Measurements from ENCODE around the gene DGKH. TPM values are rescaled to one million over a fixed set of nuclear protein-coding genes. Genes with fewer than 3 reads are reported as not detected.

DGKH gene, protein sequence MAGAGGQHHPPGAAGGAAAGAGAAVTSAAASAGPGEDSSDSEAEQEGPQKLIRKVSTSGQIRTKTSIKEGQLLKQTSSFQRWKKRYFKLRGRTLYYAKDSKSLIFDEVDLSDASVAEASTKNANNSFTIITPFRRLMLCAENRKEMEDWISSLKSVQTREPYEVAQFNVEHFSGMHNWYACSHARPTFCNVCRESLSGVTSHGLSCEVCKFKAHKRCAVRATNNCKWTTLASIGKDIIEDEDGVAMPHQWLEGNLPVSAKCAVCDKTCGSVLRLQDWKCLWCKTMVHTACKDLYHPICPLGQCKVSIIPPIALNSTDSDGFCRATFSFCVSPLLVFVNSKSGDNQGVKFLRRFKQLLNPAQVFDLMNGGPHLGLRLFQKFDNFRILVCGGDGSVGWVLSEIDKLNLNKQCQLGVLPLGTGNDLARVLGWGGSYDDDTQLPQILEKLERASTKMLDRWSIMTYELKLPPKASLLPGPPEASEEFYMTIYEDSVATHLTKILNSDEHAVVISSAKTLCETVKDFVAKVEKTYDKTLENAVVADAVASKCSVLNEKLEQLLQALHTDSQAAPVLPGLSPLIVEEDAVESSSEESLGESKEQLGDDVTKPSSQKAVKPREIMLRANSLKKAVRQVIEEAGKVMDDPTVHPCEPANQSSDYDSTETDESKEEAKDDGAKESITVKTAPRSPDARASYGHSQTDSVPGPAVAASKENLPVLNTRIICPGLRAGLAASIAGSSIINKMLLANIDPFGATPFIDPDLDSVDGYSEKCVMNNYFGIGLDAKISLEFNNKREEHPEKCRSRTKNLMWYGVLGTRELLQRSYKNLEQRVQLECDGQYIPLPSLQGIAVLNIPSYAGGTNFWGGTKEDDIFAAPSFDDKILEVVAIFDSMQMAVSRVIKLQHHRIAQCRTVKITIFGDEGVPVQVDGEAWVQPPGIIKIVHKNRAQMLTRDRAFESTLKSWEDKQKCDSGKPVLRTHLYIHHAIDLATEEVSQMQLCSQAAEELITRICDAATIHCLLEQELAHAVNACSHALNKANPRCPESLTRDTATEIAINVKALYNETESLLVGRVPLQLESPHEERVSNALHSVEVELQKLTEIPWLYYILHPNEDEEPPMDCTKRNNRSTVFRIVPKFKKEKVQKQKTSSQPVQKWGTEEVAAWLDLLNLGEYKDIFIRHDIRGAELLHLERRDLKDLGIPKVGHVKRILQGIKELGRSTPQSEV
- polyA plus RNA-seq (2013, experiment 1 of 2): 1.5 TPM
- polyA plus RNA-seq (2013, experiment 2 of 2): 2.0 TPM

DNA sequence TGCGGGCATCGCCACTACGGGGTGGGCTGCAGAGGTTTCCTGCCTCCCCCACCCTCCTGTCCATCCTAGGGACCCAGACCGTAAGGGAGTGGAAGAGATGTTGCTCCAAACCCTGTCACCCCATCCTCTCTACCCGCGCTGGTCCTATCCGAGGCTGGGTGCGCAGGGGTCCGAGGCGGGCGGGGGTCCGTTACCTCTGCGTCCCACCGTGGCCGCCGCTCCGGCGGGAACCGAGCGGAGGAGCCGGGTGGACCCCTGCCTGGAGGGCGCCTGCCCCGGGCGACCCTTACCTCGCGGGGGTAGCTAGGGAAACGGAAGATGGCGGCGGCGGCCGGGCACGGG lies at the start of gene DGKH:
Gene DGKH (plus strand): TSS at position 307 of the 342 bp plus-strand sequence. CDS start 126 bp downstream, outside the sequence.
- peaks cover 45% of the 10 kb centered on the region for H3K27me3 ChIP-seq (ENCODE audit: insufficient read depth, low read length)
- H3K27ac ChIP-seq (ENCODE audit: low read depth, low read length): peak within 1 kb of the TSS; percentile 65; the same call in 1 of the 2 replicates
- peak within 1 kb of the TSS; percentile 62 for H3K9ac ChIP-seq (ENCODE audit: low read depth, low read length)
- H3K9me3 ChIP-seq (ENCODE audit: insufficient read depth, low read depth, low read length): no peaks in the 10 kb centered on the region
- H3K4me3 ChIP-seq (ENCODE audit: low read length): peak within 1 kb of the TSS; percentile 74
- H3K36me3 ChIP-seq (ENCODE audit: insufficient read depth, low read length): no peaks in the 10 kb centered on the region
- 0% methylated on average over 29 of the region's 32 CpGs for WGBS
- peaks cover 14% of the 10 kb centered on the region; the same call in 1 of the 2 replicates for H3K4me1 ChIP-seq (ENCODE audit: insufficient read depth, low read length)

GRCh38 chr13:42000846-42001245 lies 47.6 kb upstream of the DGKH start:
- Histone ChIP-seq H3K27ac (ENCODE audit: low read depth, low read length) (no peak overlapping the region), H3K36me3 (ENCODE audit: insufficient read depth, low read length) (no peaks in the 10 kb centered on the region), H3K4me1 (ENCODE audit: insufficient read depth, low read length) (peaks cover 18% of the 10 kb centered on the region), H3K9ac (ENCODE audit: low read depth, low read length) (no peak overlapping the region), H3K9me3 (ENCODE audit: insufficient read depth, low read depth, low read length) (no peaks in the 10 kb centered on the region), H3K27me3 (ENCODE audit: insufficient read depth, low read length) (no peaks in the 10 kb centered on the region), H3K4me3 (ENCODE audit: low read length) (no peak overlapping the region)
- WGBS: 70% methylated on average over 2 of the region's 2 CpGs

DNA sequence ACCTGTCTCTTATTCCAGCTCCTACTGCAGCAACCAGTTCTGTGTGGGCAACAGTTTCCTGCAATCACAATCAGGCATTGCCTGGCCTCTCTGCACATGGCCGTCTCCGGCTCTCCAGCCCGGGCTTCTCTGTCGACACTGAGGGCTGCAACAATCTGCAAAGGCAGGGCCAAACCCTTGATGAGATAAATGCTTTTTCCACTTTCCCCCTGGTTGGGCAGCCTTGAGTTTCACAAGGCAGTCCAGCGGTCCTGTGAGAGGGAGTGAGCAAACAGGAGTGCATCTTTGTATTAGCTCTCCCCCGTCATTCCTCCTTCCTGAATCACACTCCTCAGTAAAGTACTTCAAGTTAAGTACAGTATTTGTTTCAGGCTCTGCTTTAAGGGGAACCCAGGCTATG lies 46.9 kb upstream of the DGKH start:
- Histone ChIP-seq H3K9ac (ENCODE audit: low read depth, low read length) (no peak overlapping the region), H3K9me3 (ENCODE audit: insufficient read depth, low read depth, low read length) (no peaks in the 10 kb centered on the region), H3K4me3 (ENCODE audit: low read length) (no peak overlapping the region), H3K36me3 (ENCODE audit: insufficient read depth, low read length) (no peaks in the 10 kb centered on the region), H3K27me3 (ENCODE audit: insufficient read depth, low read length) (no peaks in the 10 kb centered on the region), H3K4me1 (ENCODE audit: insufficient read depth, low read length) (peaks cover 18% of the 10 kb centered on the region), H3K27ac (ENCODE audit: low read depth, low read length) (no peak overlapping the region; the same call in 1 of the 2 replicates)
- 57% methylated on average over 5 of the region's 6 CpGs for WGBS

GRCh38 chr13:42002066-42002465 lies 46.4 kb upstream of the DGKH start:
- Histone ChIP-seq H3K27ac (ENCODE audit: low read depth, low read length) (no peak overlapping the region), H3K27me3 (ENCODE audit: insufficient read depth, low read length) (no peaks in the 10 kb centered on the region), H3K4me1 (ENCODE audit: insufficient read depth, low read length) (peaks cover 18% of the 10 kb centered on the region), H3K9me3 (ENCODE audit: insufficient read depth, low read depth, low read length) (no peaks in the 10 kb centered on the region), H3K9ac (ENCODE audit: low read depth, low read length) (no peak overlapping the region), H3K36me3 (ENCODE audit: insufficient read depth, low read length) (no peaks in the 10 kb centered on the region), H3K4me3 (ENCODE audit: low read length) (no peak overlapping the region)
- WGBS: 90% methylated on average over 2 of the region's 2 CpGs

- Histone ChIP-seq H3K36me3 (ENCODE audit: insufficient read depth, low read length) (no peaks in the 10 kb centered on the region), H3K27me3 (ENCODE audit: insufficient read depth, low read length) (no peaks in the 10 kb centered on the region), H3K9ac (ENCODE audit: low read depth, low read length) (no peak overlapping the region), H3K9me3 (ENCODE audit: insufficient read depth, low read depth, low read length) (no peaks in the 10 kb centered on the region), H3K4me1 (ENCODE audit: insufficient read depth, low read length) (peaks cover 16% of the 10 kb centered on the region), H3K27ac (ENCODE audit: low read depth, low read length) (no peak overlapping the region), H3K4me3 (ENCODE audit: low read length) (no peak overlapping the region)
- WGBS: no CpG with 5 or more reads among the region's 1 CpG
These were observed 40.6 kb upstream of the DGKH start for GRCh38 chr13:42007844-42008243.

- 89% methylated on average over 4 of the region's 4 CpGs for WGBS
- no peak overlapping the region for H3K4me3 ChIP-seq (ENCODE audit: low read length)
- no peak overlapping the region for H3K27ac ChIP-seq (ENCODE audit: low read depth, low read length)
- no peaks in the 10 kb centered on the region for H3K27me3 ChIP-seq (ENCODE audit: insufficient read depth, low read length)
- no peak overlapping the region for H3K9ac ChIP-seq (ENCODE audit: low read depth, low read length)
- no peaks in the 10 kb centered on the region for H3K36me3 ChIP-seq (ENCODE audit: insufficient read depth, low read length)
- no peaks in the 10 kb centered on the region for H3K9me3 ChIP-seq (ENCODE audit: insufficient read depth, low read depth, low read length)
- peaks cover 16% of the 10 kb centered on the region for H3K4me1 ChIP-seq (ENCODE audit: insufficient read depth, low read length)
These were observed 39.4 kb upstream of the DGKH start for GRCh38 chr13:42009057-42009456.

DNA sequence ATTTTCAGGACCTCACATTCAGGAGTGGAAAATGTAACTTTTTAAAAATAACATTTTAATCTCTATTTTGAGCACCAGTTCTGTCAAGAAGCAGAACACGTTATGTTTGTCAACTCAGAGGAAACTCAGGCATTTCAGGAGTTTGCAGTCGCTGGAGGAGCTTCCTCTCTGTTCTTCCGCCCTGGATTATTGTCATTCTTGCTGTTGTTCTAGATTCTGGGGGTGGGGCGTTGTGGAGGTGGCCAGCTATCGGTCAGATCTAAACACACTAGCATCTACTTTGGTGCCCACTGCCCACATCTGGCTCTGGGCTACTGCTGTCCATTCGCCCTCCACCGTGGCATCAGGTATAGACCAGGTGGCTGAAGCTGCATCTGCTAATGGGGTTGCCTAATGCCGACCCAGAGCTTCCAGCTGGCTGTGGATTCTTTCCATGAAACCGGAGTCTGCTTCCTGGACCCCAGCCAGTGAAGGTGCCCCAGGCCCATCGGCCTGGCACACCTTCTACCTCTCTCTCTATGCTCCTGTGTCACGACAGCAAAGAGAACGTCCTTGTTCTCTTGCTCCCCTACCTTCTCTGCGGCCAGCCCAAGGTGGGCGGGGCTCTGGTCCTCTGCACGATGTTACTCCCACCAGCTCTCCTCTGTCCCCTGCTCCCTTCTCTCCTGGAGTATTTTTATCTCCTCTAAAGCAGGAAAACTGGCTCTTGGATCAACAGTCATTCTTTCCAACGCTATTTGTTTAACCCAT lies 36.7 kb upstream of the DGKH start:
- Histone ChIP-seq H3K9ac (ENCODE audit: low read depth, low read length) (no peak overlapping the region), H3K4me3 (ENCODE audit: low read length) (no peak overlapping the region), H3K4me1 (ENCODE audit: insufficient read depth, low read length) (peaks cover 16% of the 10 kb centered on the region), H3K36me3 (ENCODE audit: insufficient read depth, low read length) (no peaks in the 10 kb centered on the region), H3K9me3 (ENCODE audit: insufficient read depth, low read depth, low read length) (no peaks in the 10 kb centered on the region), H3K27ac (ENCODE audit: low read depth, low read length) (no peak overlapping the region), H3K27me3 (ENCODE audit: insufficient read depth, low read length) (no peaks in the 10 kb centered on the region)
- WGBS: 45% methylated on average over 15 of the region's 16 CpGs

DNA sequence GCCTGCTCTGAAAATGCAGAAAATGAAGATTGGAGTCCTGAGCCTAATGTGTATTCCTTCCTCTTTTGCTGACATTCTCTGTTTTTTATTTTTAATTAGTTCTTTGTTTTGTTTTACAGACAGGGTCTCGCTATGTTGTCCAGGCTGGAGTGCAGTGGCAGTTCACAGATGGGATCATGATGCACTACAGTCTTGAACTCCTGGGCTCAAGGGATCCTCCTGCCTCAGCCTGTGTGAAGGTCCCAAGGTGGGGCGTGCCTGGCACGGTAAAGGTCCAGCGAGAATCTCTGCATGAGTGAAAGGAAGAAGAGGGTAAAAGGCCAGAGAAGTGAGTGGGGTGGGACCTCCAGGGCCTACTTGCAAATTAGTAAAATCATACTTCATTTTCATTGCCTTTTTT lies 34.3 kb upstream of the DGKH start:
- Histone ChIP-seq H3K36me3 (ENCODE audit: insufficient read depth, low read length) (no peaks in the 10 kb centered on the region), H3K27me3 (ENCODE audit: insufficient read depth, low read length) (no peaks in the 10 kb centered on the region), H3K4me3 (ENCODE audit: low read length) (no peak overlapping the region), H3K9ac (ENCODE audit: low read depth, low read length) (no peak overlapping the region), H3K27ac (ENCODE audit: low read depth, low read length) (no peak overlapping the region), H3K4me1 (ENCODE audit: insufficient read depth, low read length) (peaks cover 16% of the 10 kb centered on the region), H3K9me3 (ENCODE audit: insufficient read depth, low read depth, low read length) (no peaks in the 10 kb centered on the region)
- WGBS: 92% methylated on average over 4 of the region's 4 CpGs

DNA sequence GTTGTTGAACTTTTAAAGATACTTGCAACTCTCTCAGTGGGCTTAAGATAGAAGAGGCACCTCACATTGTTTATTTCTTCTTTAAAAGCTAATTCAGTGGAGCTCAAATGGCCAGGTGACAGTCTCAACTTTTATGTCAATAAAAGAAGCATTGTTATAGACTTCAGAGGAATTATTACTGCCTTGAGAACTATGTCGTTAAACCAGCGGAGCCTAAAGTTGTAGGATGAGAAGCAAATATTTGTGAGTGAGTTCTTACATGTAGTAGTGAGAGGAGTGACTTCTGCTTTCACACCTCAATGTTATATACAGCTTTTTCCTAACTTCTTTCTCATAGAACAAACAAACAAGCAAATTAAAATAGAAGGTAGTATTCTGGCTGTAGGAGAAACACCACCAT lies 31.2 kb upstream of the DGKH start:
- Histone ChIP-seq H3K4me1 (ENCODE audit: insufficient read depth, low read length) (peaks cover 2% of the 10 kb centered on the region; the same call in 1 of the 2 replicates), H3K36me3 (ENCODE audit: insufficient read depth, low read length) (no peaks in the 10 kb centered on the region), H3K4me3 (ENCODE audit: low read length) (no peak overlapping the region), H3K27ac (ENCODE audit: low read depth, low read length) (no peak overlapping the region), H3K27me3 (ENCODE audit: insufficient read depth, low read length) (no peaks in the 10 kb centered on the region), H3K9me3 (ENCODE audit: insufficient read depth, low read depth, low read length) (no peaks in the 10 kb centered on the region), H3K9ac (ENCODE audit: low read depth, low read length) (no peak overlapping the region)
- WGBS: 88% methylated on average over 2 of the region's 2 CpGs

DNA sequence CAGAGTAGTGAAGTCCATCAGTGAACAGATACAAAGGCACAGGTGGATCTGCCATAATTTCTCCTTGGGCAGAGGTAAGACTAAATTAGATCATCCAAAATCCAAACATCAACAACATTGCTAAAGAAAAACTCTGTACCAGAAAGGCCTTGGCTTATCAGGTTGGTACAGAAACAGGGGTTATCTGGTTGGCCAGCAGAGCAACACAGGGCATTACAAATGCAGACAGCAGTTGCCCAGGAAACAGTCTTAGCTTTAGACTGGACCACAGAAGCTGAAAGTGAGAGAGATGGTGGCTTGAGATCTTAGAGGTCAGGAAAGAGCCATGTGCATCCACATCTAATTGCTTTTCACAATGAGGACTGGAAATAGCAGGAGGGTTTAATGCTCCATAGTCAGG lies 26.6 kb upstream of the DGKH start:
- Histone ChIP-seq H3K36me3 (ENCODE audit: insufficient read depth, low read length) (no peaks in the 10 kb centered on the region), H3K9ac (ENCODE audit: low read depth, low read length) (no peak overlapping the region), H3K4me1 (ENCODE audit: insufficient read depth, low read length) (no peaks in the 10 kb centered on the region), H3K4me3 (ENCODE audit: low read length) (no peak overlapping the region), H3K27ac (ENCODE audit: low read depth, low read length) (no peak overlapping the region), H3K27me3 (ENCODE audit: insufficient read depth, low read length) (no peaks in the 10 kb centered on the region), H3K9me3 (ENCODE audit: insufficient read depth, low read depth, low read length) (no peaks in the 10 kb centered on the region)
